Nephron progenitor cell (in vitro differentiated cells): ENCODE data around the gene SYNGAP1.
A peak's percentile ranks its signal among the peaks of the same experiment; 100 is the strongest.

Source experiments
- DNase-seq: peaks from one replicate; pipeline ENCODE4 v3.0.0; 2021
- H3K27ac Mint-ChIP-seq: 2 replicates; pipeline ENCODE4 v1.8.0; 2021; ENCODE audit warnings: mild to moderate bottlenecking, moderate library complexity, mixed read lengths
- H3K27me3 Mint-ChIP-seq: 2 replicates; pipeline ENCODE4 v1.8.0; 2021; ENCODE audit warnings: mild to moderate bottlenecking, low read depth, mixed read lengths; ENCODE audit not compliant: poor library complexity
- H3K36me3 Mint-ChIP-seq: 2 replicates; pipeline ENCODE4 v1.8.0; 2021; ENCODE audit warnings: low read depth, mixed read lengths
- H3K4me1 Mint-ChIP-seq: 2 replicates; pipeline ENCODE4 v1.8.0; 2021; ENCODE audit warnings: mixed read lengths
- H3K4me3 Mint-ChIP-seq: 2 replicates; pipeline ENCODE4 v1.8.0; 2021; ENCODE audit warnings: mild to moderate bottlenecking, moderate library complexity, mixed read lengths
- H3K9me3 Mint-ChIP-seq: 2 replicates; pipeline ENCODE4 v1.8.0; 2021; ENCODE audit warnings: mild to moderate bottlenecking, moderate library complexity, mixed read lengths
- CTCF ChIP-seq: fragments of 200-600 bp; sonication (generic); IDR thresholded peaks from 2 replicates; pipeline ENCODE4 v1.5.0; 2021; ENCODE audit warnings: antibody characterized with exemption

Gene SYNGAP1

GRCh38 chr6:33433001-33433543 is 13.2 kb downstream of the SYNGAP1 start:
- H3K9me3 Mint-ChIP-seq, result no peaks in the 10 kb centered on the region
- H3K36me3 Mint-ChIP-seq, result peaks cover 30% of the 10 kb centered on the region
- H3K27ac Mint-ChIP-seq, result peak overlapping the region; percentile 81
- H3K4me3 Mint-ChIP-seq, result peak overlapping the region; percentile 75
- TF ChIP-seq CTCF, result no peak
- no peaks in the 10 kb centered on the region for H3K27me3 Mint-ChIP-seq
- DNase-seq, result no peak
- H3K4me1 Mint-ChIP-seq, result peaks cover 69% of the 10 kb centered on the region

- no peaks in the 10 kb centered on the region for H3K27me3 Mint-ChIP-seq
- no peaks in the 10 kb centered on the region for H3K9me3 Mint-ChIP-seq
- peaks cover 64% of the 10 kb centered on the region for H3K4me1 Mint-ChIP-seq
- no peak overlapping the region for H3K27ac Mint-ChIP-seq
- H3K36me3 Mint-ChIP-seq, result peaks cover 36% of the 10 kb centered on the region
- peak overlapping the region; percentile 68 for H3K4me3 Mint-ChIP-seq
- no peak for TF ChIP-seq CTCF
- no peak for DNase-seq
These were observed 13.8 kb downstream of the SYNGAP1 start for GRCh38 chr6:33433544-33434191.

GRCh38 chr6:33434961-33435360 is 15.1 kb downstream of the SYNGAP1 start:
- no peak overlapping the region for H3K27ac Mint-ChIP-seq
- H3K27me3 Mint-ChIP-seq, result no peaks in the 10 kb centered on the region
- TF ChIP-seq CTCF, result no peak
- H3K36me3 Mint-ChIP-seq, result peaks cover 49% of the 10 kb centered on the region
- no peaks in the 10 kb centered on the region for H3K9me3 Mint-ChIP-seq
- H3K4me1 Mint-ChIP-seq, result peaks cover 51% of the 10 kb centered on the region
- no peak for DNase-seq
- no peak overlapping the region for H3K4me3 Mint-ChIP-seq

- Mint-ChIP-seq H3K4me1 (peaks cover 25% of the 10 kb centered on the region), H3K9me3 (no peaks in the 10 kb centered on the region), H3K4me3 (no peak overlapping the region), H3K36me3 (peaks cover 66% of the 10 kb centered on the region), H3K27me3 (no peaks in the 10 kb centered on the region), H3K27ac (no peak overlapping the region)
- no peak for TF ChIP-seq CTCF
- no peak for DNase-seq
These were observed 17.8 kb downstream of the SYNGAP1 start for GRCh38 chr6:33437666-33438065.

- H3K9me3 Mint-ChIP-seq, result no peaks in the 10 kb centered on the region
- H3K27me3 Mint-ChIP-seq, result no peaks in the 10 kb centered on the region
- no peak overlapping the region for H3K27ac Mint-ChIP-seq
- no peak for TF ChIP-seq CTCF
- DNase-seq, result no peak
- peaks cover 69% of the 10 kb centered on the region for H3K36me3 Mint-ChIP-seq
- H3K4me3 Mint-ChIP-seq, result no peak overlapping the region
- peaks cover 10% of the 10 kb centered on the region for H3K4me1 Mint-ChIP-seq
These were observed 19.2 kb downstream of the SYNGAP1 start for GRCh38 chr6:33438978-33439594.
